Sigmoid colon (tissue), 4 donors: Measurements from ENCODE around the gene IFT43.

Source experiments
- EP300 ChIP-seq, 4 donors: sonication (generic); formaldehyde crosslinking; IDR thresholded peaks; one replicate each; pipeline ENCODE4 v1.6.1; 2017; ENCODE audit warnings: antibody characterized with exemption in 4 of 4
- POLR2A ChIP-seq, 2 donors: fragments of 450-650 bp; IDR thresholded peaks; one replicate each; pipeline ENCODE4 v1.6.1; 2016; ENCODE audit warnings: antibody characterized with exemption in 2 of 2, mild to moderate bottlenecking in 2 of 2, moderate library complexity in 2 of 2
- TF ChIP-seq, protein P1 (sequence below), 4 experiments: fragments of 450-650 bp in 3 of 4; fragments of 200-600 bp in 1 of 4; IDR thresholded peaks; one replicate each; pipeline ENCODE4 v1.5.1; 2016 to 2019; ENCODE audit warnings: antibody characterized with exemption in 4 of 4, mild to moderate bottlenecking in 3 of 4, moderate library complexity in 2 of 4

DNA sequence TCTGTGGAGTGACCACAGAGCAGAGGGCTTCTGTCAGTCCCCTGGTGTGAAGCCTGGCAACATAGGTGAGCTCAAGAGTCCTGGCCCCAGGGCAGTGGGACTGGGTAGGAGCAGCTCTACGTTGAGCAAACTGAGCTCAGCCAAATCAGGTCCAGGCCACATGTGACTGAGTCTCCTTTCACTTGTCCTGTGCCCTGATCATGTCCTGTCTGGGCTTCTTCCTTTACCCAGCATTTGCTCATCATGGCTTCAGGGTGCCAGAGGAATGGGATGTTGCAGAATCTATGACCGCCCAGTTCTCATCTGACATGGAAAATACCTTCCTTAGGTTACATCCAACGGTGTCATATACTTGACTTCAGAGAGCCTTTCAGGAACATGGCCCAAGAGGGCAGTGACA is 99.8 kb downstream of the IFT43 start:
- TF ChIP-seq POLR2A (IDR thresholded peaks at IDR 0.05) = no peak
- TF ChIP-seq, protein P1, sequence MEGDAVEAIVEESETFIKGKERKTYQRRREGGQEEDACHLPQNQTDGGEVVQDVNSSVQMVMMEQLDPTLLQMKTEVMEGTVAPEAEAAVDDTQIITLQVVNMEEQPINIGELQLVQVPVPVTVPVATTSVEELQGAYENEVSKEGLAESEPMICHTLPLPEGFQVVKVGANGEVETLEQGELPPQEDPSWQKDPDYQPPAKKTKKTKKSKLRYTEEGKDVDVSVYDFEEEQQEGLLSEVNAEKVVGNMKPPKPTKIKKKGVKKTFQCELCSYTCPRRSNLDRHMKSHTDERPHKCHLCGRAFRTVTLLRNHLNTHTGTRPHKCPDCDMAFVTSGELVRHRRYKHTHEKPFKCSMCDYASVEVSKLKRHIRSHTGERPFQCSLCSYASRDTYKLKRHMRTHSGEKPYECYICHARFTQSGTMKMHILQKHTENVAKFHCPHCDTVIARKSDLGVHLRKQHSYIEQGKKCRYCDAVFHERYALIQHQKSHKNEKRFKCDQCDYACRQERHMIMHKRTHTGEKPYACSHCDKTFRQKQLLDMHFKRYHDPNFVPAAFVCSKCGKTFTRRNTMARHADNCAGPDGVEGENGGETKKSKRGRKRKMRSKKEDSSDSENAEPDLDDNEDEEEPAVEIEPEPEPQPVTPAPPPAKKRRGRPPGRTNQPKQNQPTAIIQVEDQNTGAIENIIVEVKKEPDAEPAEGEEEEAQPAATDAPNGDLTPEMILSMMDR (IDR thresholded peaks at IDR 0.05) = no peak
- no peak for TF ChIP-seq EP300 (IDR thresholded peaks at IDR 0.05)
